Smooth muscle cell (in vitro differentiated cells): ENCODE results near the gene XKRX. TPM values are rescaled to one million over a fixed set of nuclear protein-coding genes. Genes with fewer than 3 reads are reported as not detected.
A peak's percentile ranks its signal among the peaks of the same experiment; 100 is the strongest.

Experiments used
- DNase-seq: peaks from one replicate; lab custom pipeline; 2025; ENCODE audit not compliant: unreplicated experiment; lab: John Stamatoyannopoulos, UW
- H2AFZ ChIP-seq: fragments of 200-600 bp; sonication (generic); 2 replicates; pipeline ENCODE4 v1.6.0; 2016; ENCODE audit warnings: antibody characterized with exemption, low read depth, mild to moderate bottlenecking
- H3F3A ChIP-seq: fragments of 200-600 bp; sonication (generic); 2 replicates; pipeline ENCODE4 v1.6.0; 2017; ENCODE audit warnings: antibody characterized with exemption, low read depth
- H3K27ac ChIP-seq: fragments of 200-600 bp; sonication (generic); 2 replicates; pipeline ENCODE4 v1.5.1; 2016; ENCODE audit warnings: low read depth, mild to moderate bottlenecking
- H3K27me3 ChIP-seq: fragments of 200-600 bp; sonication (generic); 2 replicates; pipeline ENCODE4 v1.6.1; 2016; ENCODE audit warnings: low read depth, mild to moderate bottlenecking
- H3K36me3 ChIP-seq: fragments of 200-600 bp; sonication (generic); 2 replicates; pipeline ENCODE4 v1.5.1; 2016; ENCODE audit warnings: low read depth
- H3K4me1 ChIP-seq: fragments of 200-600 bp; sonication (generic); 2 replicates; pipeline ENCODE4 v1.5.1; 2016; ENCODE audit warnings: low read depth
- H3K4me2 ChIP-seq: fragments of 200-600 bp; sonication (generic); 2 replicates; pipeline ENCODE4 v1.6.0; 2016; ENCODE audit warnings: mild to moderate bottlenecking
- H3K4me3 ChIP-seq: fragments of 200-600 bp; sonication (generic); 2 replicates; pipeline ENCODE4 v1.5.1; 2016; ENCODE audit warnings: mild to moderate bottlenecking
- H3K79me2 ChIP-seq: fragments of 200-600 bp; sonication (generic); 2 replicates; pipeline ENCODE4 v1.6.0; 2016; ENCODE audit warnings: low read depth, mild to moderate bottlenecking
- H3K9ac ChIP-seq: fragments of 200-600 bp; sonication (generic); 2 replicates; pipeline ENCODE4 v1.6.0; 2016; ENCODE audit warnings: low read depth
- H3K9me3 ChIP-seq: fragments of 200-600 bp; sonication (generic); replicated peaks from 2 replicates; pipeline ENCODE4 v1.5.1; 2016; ENCODE audit warnings: low read depth
- H4K20me1 ChIP-seq: fragments of 200-600 bp; sonication (generic); 2 replicates; pipeline ENCODE4 v1.6.0; 2016; ENCODE audit warnings: low read depth
- CTCF ChIP-seq: fragments of 200-600 bp; sonication (generic); IDR thresholded peaks from 2 replicates; pipeline ENCODE4 v1.5.1; 2017; ENCODE audit warnings: borderline replicate concordance, mild to moderate bottlenecking, antibody characterized with exemption; ENCODE audit not compliant: insufficient read depth, poor library complexity, severe bottlenecking
- WGBS: methylation state at CpG from one replicate; pipeline ENCODE4 v1.1.7; 2016; ENCODE audit warnings: low lambda C conversion rate; 5-methylcytosine and 5-hydroxymethylcytosine counted together
- polyA plus RNA-seq: library from polyadenylated mRNA; unstranded; fragments of >200 nt; fragmentation: Nextera tagmentation; extraction: Ambion mirVana; gene quantifications from 2 replicates; pipeline ENCODE4 v1.2.1, GENCODE V29; 2016
- total RNA-seq: library from RNA; depleted of rRNA; stranded (reverse); fragments of >200 nt; gene quantifications from 2 replicates; pipeline ENCODE4 v1.2.3, GENCODE V29; 2014

XKRX gene
- total and polyA plus RNA-seq, 2 experiments from 2014 or later, result 2.2 TPM; not detected in 1

GRCh38 chrX:100905620-100906019 lies 23.1 kb downstream of the XKRX start:
- DNase-seq, result no peak
- Histone ChIP-seq H3K4me3 (no peak overlapping the region), H3K27me3 (no peaks in the 10 kb centered on the region), H3K9me3 (no peaks in the 10 kb centered on the region), H3K79me2 (no peaks in the 10 kb centered on the region), H3K27ac (no peak overlapping the region), H3K9ac (no peak overlapping the region), H3F3A (no peaks in the 10 kb centered on the region), H3K4me1 (no peaks in the 10 kb centered on the region), H3K4me2 (no peak overlapping the region), H3K36me3 (no peaks in the 10 kb centered on the region), H4K20me1 (no peaks in the 10 kb centered on the region), H2AFZ (no peak overlapping the region)
- TF ChIP-seq CTCF, result no peak

GRCh38 chrX:100904433-100904832 lies 24.3 kb downstream of the XKRX start:
- no peaks in the 10 kb centered on the region for H3K4me1 ChIP-seq
- DNase-seq, result no peak
- H3K27me3 ChIP-seq, result no peaks in the 10 kb centered on the region
- no peaks in the 10 kb centered on the region for H4K20me1 ChIP-seq
- no peak overlapping the region for H3K9ac ChIP-seq
- H3F3A ChIP-seq, result no peaks in the 10 kb centered on the region
- no peak for TF ChIP-seq CTCF
- H2AFZ ChIP-seq, result no peak overlapping the region
- no peak overlapping the region for H3K4me3 ChIP-seq
- no peak overlapping the region for H3K4me2 ChIP-seq
- WGBS, result 77% methylated on average over 2 of the region's 2 CpGs
- no peaks in the 10 kb centered on the region for H3K36me3 ChIP-seq
- H3K9me3 ChIP-seq, result no peaks in the 10 kb centered on the region
- no peak overlapping the region for H3K27ac ChIP-seq
- no peaks in the 10 kb centered on the region for H3K79me2 ChIP-seq

- no peaks in the 10 kb centered on the region for H3F3A ChIP-seq
- no peaks in the 10 kb centered on the region for H3K79me2 ChIP-seq
- no peak for DNase-seq
- no peaks in the 10 kb centered on the region for H4K20me1 ChIP-seq
- H3K27me3 ChIP-seq, result no peaks in the 10 kb centered on the region
- peak; percentile 36 for TF ChIP-seq CTCF
- no peak overlapping the region for H3K4me3 ChIP-seq
- H2AFZ ChIP-seq, result no peak overlapping the region
- 40% methylated on average over 5 of the region's 5 CpGs for WGBS
- H3K27ac ChIP-seq, result peak overlapping the region; percentile 63
- H3K9ac ChIP-seq, result no peak overlapping the region
- H3K9me3 ChIP-seq, result no peaks in the 10 kb centered on the region
- H3K4me2 ChIP-seq, result no peak overlapping the region
- H3K4me1 ChIP-seq, result no peaks in the 10 kb centered on the region
- H3K36me3 ChIP-seq, result no peaks in the 10 kb centered on the region
Measured at GRCh38 chrX:100895365-100896075, 33.2 kb downstream of the XKRX start.

- H4K20me1 ChIP-seq, result no peaks in the 10 kb centered on the region
- 46% methylated on average over 4 of the region's 4 CpGs for WGBS
Measured at GRCh38 chrX:100883654-100884053, 45.1 kb downstream of the XKRX start.

More at GRCh38 chrX:100883654-100884053, 45.1 kb downstream of the XKRX start:
- Histone ChIP-seq H3K4me1 (no peaks in the 10 kb centered on the region), H2AFZ (no peak overlapping the region), H3F3A (no peaks in the 10 kb centered on the region), H3K9ac (no peak overlapping the region), H3K4me2 (no peak overlapping the region), H3K36me3 (no peaks in the 10 kb centered on the region), H3K79me2 (no peaks in the 10 kb centered on the region), H3K27me3 (no peaks in the 10 kb centered on the region), H3K9me3 (peaks cover 3% of the 10 kb centered on the region), H3K27ac (no peak overlapping the region), H3K4me3 (no peak overlapping the region)
- no peak for TF ChIP-seq CTCF
- DNase-seq, result no peak
